SK-N-SH (cell line): ENCODE measurements around the gene SYT13.

Experiments used
- EZH2phosphoT487 ChIP-seq: fragments of 200-600 bp; sonication (generic); IDR thresholded peaks from 2 replicates; pipeline ENCODE4 v1.6.1; 2017; ENCODE audit warnings: low read depth, mixed run types, mild to moderate bottlenecking, antibody characterized with exemption, moderate library complexity, borderline replicate concordance
- POLR2AphosphoS5 ChIP-seq: IDR thresholded peaks from 2 replicates; pipeline ENCODE4 v1.6.1; 2012; ENCODE audit warnings: low read depth, low read length
- REST ChIP-seq: IDR thresholded peaks from 2 replicates; pipeline ENCODE4 v1.6.1; 2012; ENCODE audit warnings: mild to moderate bottlenecking, low read depth, low read length, moderate library complexity
- TAF1 ChIP-seq: IDR thresholded peaks from 2 replicates; pipeline ENCODE4 v1.6.1; 2012; ENCODE audit warnings: low read depth, mild to moderate bottlenecking, low read length, moderate library complexity, borderline replicate concordance
- USF2 ChIP-seq: fragments of 150-350 bp; IDR thresholded peaks from 2 replicates; pipeline ENCODE4 v1.6.1; 2017; ENCODE audit warnings: antibody characterized with exemption, low read length, low read depth, borderline replicate concordance
- TF ChIP-seq, protein P1 (sequence below): fragments of 200-600 bp; sonication (generic); IDR thresholded peaks from 2 replicates; pipeline ENCODE4 v1.6.1; 2017; ENCODE audit warnings: antibody characterized with exemption, mild to moderate bottlenecking, moderate library complexity

DNA sequence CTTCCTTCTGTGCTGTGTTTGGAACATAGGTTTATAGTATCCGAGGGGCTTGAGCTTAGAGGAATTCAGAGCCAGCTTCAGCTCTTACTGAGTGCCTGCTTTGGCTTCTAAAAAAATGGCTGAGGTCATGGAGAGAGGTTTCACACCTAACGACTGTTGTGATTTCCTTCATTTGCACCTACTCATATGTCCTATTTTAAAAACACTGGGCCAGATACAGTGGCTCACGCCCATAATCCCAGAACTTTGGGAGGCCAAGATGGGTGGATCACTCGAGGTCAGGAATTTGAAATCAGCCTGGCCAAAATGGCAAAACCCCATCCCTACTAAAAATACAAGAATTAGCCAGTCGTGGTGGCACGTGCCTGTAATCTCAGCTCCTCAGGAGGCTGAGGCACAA is 38.3 kb upstream of the SYT13 start:
- TF ChIP-seq REST (no peak), EZH2phosphoT487 (no peak), USF2 (no peak), POLR2AphosphoS5 (no peak), TAF1 (no peak)
- TF ChIP-seq, protein P1, sequence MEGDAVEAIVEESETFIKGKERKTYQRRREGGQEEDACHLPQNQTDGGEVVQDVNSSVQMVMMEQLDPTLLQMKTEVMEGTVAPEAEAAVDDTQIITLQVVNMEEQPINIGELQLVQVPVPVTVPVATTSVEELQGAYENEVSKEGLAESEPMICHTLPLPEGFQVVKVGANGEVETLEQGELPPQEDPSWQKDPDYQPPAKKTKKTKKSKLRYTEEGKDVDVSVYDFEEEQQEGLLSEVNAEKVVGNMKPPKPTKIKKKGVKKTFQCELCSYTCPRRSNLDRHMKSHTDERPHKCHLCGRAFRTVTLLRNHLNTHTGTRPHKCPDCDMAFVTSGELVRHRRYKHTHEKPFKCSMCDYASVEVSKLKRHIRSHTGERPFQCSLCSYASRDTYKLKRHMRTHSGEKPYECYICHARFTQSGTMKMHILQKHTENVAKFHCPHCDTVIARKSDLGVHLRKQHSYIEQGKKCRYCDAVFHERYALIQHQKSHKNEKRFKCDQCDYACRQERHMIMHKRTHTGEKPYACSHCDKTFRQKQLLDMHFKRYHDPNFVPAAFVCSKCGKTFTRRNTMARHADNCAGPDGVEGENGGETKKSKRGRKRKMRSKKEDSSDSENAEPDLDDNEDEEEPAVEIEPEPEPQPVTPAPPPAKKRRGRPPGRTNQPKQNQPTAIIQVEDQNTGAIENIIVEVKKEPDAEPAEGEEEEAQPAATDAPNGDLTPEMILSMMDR: no peak
